Hypothalamus (tissue), 51 donors: Measurements from ENCODE around the gene ZNF560.

Experiments used
- DNase-seq, 51 donors: peaks; one replicate each; lab custom pipeline; 2025; lab: John Stamatoyannopoulos, UW

The ZNF560 gene

GRCh38 chr19:9436358-9436757 lies 62.1 kb downstream of the ZNF560 start:
- DNase-seq = no peak

DNA sequence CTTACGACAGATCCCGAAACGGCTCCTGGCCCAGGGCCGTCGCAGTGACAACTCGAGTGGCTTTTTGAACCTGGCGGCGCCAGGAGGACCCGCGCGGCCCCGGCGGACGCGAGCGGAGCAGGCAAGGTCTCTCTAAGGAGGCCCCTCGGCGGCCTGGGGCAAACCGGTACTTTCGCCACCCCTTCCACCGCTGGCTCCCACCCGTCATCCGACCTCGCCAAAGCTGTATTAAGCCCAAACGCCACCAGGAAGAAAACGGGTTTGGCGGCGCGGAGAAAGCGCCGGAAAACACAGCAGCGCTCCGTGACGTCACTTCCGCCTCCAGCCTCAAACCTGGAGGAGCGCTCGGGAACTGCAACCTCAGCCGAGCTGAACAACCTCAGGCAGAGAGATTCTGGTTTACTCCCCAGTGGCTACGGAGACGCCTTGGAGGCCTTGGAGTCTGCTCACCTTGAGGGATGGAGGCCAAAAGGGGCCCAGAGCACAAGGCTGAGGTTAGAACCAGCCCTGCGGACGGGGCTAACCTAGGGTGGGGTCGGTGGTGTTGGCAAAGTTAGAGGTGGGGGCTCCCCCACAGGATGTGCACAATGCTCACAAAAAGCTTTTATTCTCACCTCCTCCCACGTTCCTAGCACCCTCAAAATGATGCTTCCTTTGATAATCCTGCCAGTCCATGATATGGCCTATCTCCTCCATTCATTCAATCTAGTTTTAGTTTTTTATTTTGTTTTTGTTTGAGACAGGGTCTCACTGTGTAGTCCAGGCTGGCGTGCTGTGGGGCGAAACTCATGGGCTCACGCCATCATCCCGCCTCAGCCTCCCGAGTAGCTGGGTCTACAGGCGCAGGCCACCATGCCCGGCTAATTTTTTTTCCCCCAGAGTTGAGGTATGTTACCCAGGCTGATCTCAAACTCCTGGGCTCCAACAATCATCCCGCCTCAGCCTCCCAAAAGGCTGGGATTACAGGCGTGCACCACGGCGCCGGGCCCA lies 62.8 kb downstream of the ZNF560 start, which contains the start of gene ZNF266:
TSS of gene ZNF266 (minus strand) at position 295 of the 990 bp plus-strand sequence. CDS start 15,484 bp downstream, outside the sequence.
- peak; percentile 24 to 89 (median 67) for DNase-seq

DNA sequence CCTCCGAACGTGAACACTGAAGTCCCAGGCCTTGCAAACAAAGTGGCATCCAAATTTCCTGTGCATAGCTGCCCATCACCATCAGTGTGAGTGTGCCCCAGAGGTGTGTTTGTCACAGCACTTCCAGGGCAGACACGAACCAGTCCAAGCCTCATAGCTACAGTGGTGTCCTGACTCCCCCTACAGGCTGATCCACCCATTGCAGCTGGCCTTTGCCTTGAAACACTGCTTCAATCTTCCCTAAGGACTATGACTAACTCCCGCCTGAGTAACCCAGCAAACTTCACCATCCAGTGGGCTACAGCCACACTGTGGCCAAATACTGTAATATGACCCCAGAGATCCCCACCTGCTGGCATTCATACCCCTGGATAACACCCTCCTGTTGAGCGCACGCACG lies 66.9 kb downstream of the ZNF560 start:
- DNase-seq = peak in 6 of 51 donors; percentile 0 to 3 (median 1)

- DNase-seq = no peak
These were observed 68.0 kb downstream of the ZNF560 start for GRCh38 chr19:9430444-9430843.

DNA sequence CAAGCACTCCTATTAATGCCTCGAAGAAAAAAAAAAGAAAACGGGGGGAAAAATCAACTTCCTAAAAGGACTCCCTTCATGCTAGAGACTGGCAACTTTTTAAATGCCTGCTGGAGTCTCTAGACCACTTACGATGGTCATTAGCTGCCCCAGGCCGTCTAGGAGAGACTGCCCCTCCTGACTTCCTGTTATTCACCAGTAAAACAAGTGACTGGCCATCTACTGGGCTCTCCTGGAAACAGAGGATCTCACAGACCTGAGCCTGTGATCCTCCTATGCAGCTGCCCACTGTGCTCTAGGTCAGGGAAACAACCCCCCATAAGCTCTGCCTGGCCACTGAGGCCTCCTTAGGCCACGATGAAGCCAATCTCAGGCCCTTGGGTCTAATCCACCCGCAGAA lies 70.5 kb downstream of the ZNF560 start:
- DNase-seq = no peak
